HG03575 (cell line): Measurements from ENCODE around the gene POMT1.

Source experiments
- ATAC-seq: cut with Tn5 transposase; IDR thresholded peaks from one replicate; pipeline ENCODE4 v1.9.1; 2021; ENCODE audit not compliant: unreplicated experiment, insufficient number of reproducible peaks, low FRiP score; ENCODE audit errors: extremely low read depth

Gene POMT1

GRCh38 chr9:131567910-131568309 is 65.2 kb downstream of the POMT1 start:
- no peak for ATAC-seq
